UCSD-AML1 (cell line): Measurements from ENCODE around the gene GTPBP6.
"Not testable (repeated sequence)": the region's sequence is repeated elsewhere in the genome, so short reads cannot be mapped to it uniquely, and the experiment has no call there.

Source experiments
- DNase-seq: peaks from one replicate; lab custom pipeline; 2025; ENCODE audit not compliant: unreplicated experiment; lab: John Stamatoyannopoulos, UW

The GTPBP6 gene

GRCh38 chrX:351736-352135 lies 33.1 kb upstream of the GTPBP6 start:
- no peak for DNase-seq

- not testable (repeated sequence) for DNase-seq
Measured at GRCh38 chrX:351324-351641, 32.7 kb upstream of the GTPBP6 start.

GRCh38 chrX:350534-351323 lies 32.1 kb upstream of the GTPBP6 start:
- no peak for DNase-seq

- no peak for DNase-seq
Measured at GRCh38 chrX:350148-350533, 31.5 kb upstream of the GTPBP6 start.

- DNase-seq: no peak
Measured at GRCh38 chrX:349702-350101, 31.1 kb upstream of the GTPBP6 start.

- no peak for DNase-seq
Measured at GRCh38 chrX:349196-349595, 30.6 kb upstream of the GTPBP6 start.

- DNase-seq: no peak
Measured at GRCh38 chrX:348461-349117, 30.0 kb upstream of the GTPBP6 start.

- no peak for DNase-seq
Measured at GRCh38 chrX:347351-348117, 28.9 kb upstream of the GTPBP6 start.

- DNase-seq: no peak
Measured at GRCh38 chrX:346034-346813, 27.6 kb upstream of the GTPBP6 start.

GRCh38 chrX:345020-345925 lies 26.7 kb upstream of the GTPBP6 start:
- no peak for DNase-seq

GRCh38 chrX:344371-344901 lies 25.8 kb upstream of the GTPBP6 start:
- no peak for DNase-seq

- DNase-seq: no peak
Measured at GRCh38 chrX:341541-342101, 23.0 kb upstream of the GTPBP6 start.

GRCh38 chrX:340641-341423 lies 22.2 kb upstream of the GTPBP6 start:
- no peak for DNase-seq

GRCh38 chrX:340121-340520 lies 21.5 kb upstream of the GTPBP6 start:
- no peak for DNase-seq

- no peak for DNase-seq
Measured at GRCh38 chrX:338836-339400, 20.3 kb upstream of the GTPBP6 start.

GRCh38 chrX:338281-338835 lies 19.8 kb upstream of the GTPBP6 start:
- DNase-seq: no peak

- no peak for DNase-seq
Measured at GRCh38 chrX:337331-337831, 18.8 kb upstream of the GTPBP6 start.

GRCh38 chrX:336227-336626 lies 17.6 kb upstream of the GTPBP6 start:
- no peak for DNase-seq
